HUDEP-2 (cell line): ENCODE measurements around the gene PPP1R2B.
A peak's percentile ranks its signal among the peaks of the same experiment; 100 is the strongest.
"Not testable (repeated sequence)": the region's sequence is repeated elsewhere in the genome, so short reads cannot be mapped to it uniquely, and the experiment has no call there.

Experiments
- DNase-seq, 76 experiments: peaks; one replicate each; lab custom pipeline; 2025; ENCODE audit not compliant: unreplicated experiment in 76 of 76; lab: John Stamatoyannopoulos, UW

PPP1R2B gene

GRCh38 chr5:156850206-156850751 lies at the start of gene PPP1R2B:
TSS of gene PPP1R2B (plus strand) at chr5:156850295. CDS start at chr5:156850563, 268 bp downstream.
- DNase-seq, result no peak

DNA sequence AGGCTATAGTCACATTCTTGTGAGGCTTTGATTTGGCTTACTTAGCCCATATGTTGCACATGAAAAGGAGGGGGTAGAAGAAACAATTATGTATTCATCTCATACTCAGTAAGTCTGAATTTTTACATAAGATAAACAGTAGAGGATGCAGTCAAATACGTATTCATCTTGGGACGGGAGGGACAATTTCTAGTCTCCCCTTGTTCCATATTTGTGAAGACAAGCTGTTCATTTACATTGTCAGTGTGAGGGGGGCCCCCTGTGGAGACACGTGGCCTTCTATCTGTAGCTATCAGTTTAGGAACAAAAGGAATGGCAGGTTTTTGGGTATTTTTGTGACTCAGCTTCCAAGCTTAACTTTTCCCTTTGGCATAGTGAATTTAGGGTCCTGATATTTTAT lies 49.2 kb upstream of the PPP1R2B start:
- DNase-seq, result no peak

DNA sequence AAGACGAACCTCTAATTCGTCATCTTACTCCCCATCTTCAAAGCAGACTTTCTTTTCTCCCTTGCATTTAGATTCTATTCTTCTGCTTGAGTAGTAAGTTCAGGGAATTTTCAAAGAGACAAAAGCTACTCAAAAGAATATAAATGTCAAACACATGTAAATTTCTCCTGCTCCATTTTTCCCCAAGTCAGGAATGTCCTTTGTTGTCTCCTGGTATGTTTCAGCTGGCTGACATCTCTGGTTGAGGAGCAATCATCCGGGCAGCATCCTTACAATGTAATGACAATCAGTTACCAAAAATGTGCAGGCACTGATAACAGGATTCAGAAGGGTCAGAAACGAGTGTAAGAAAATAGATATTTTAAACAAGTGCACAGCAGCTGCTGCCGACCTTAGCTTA lies 47.6 kb upstream of the PPP1R2B start:
- no peak for DNase-seq

GRCh38 chr5:156803404-156803803 lies 46.7 kb upstream of the PPP1R2B start:
- no peak for DNase-seq

DNA sequence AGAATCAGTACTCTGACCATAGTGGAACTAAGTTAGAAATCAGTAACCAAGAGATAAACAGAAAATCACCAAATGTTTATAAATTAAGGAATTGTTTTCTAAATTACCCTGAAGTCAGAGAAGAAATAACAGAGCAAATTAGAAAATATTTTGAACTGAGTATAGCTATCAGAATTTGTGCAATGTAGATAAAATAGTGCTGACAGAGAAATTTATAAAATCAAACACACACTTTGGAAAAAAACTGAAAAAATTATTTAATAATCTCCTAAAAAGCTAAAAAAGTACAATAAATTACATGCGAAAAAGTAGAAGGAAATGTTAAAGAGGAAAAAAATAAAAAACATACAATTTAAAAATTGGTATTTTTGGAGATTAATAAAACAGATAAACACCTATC lies 37.1 kb upstream of the PPP1R2B start:
- no peak for DNase-seq

GRCh38 chr5:156815988-156816599 lies 34.0 kb upstream of the PPP1R2B start:
- DNase-seq, result peak in 2 of 76 experiments; percentile 0

GRCh38 chr5:156819537-156819936 lies 30.6 kb upstream of the PPP1R2B start:
- DNase-seq, result no peak

DNA sequence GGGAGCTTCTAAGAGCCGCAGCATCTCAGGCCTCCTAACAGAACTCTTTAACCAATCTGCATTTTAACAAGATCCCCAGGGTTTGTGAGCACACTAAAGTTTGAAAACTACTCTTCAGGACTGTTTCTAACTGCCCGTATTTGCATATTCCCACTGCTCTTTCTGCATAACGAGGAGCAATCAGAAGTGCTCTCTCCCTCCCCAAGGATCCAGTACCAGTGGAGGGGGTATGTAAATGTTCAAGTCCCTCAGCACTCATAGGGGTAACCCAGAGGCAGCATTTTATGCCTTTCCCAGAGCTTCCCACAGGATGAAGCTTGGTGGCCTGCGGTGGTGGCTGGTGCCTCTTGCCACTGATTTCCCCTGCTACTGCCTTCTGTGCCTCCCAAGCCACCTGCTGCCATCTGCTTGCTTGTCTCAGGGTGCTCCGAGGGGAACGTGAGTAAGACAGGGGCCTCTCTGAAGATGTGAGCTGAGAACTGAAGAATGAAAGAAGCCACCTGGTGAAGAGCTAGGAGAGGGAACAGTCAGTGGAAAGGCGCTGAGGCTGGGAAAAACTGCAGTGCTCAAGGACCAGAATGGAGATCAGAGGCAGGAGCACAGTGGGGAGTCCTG lies 30.0 kb upstream of the PPP1R2B start:
- DNase-seq, result no peak

- DNase-seq, result no peak
Observed at GRCh38 chr5:156824241-156824640, 25.9 kb upstream of the PPP1R2B start.

DNA sequence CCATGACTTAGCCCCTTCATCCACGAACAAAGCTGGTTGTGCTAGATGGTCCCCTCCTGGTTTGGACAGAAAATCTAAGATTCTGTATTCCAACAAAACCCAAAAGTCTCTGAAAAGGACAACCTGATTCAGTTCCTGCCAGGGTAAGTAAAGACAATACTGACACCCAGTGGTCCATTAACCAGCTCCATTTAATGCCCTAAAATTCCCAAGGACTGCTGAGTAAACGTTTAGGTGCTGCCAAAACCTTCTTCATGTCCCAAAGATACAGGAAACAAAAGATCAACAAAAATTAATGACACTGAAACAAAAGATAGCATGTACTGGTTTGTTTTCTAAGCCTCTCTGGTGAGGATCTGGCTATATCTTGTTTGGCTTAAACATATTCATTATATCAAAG lies 25.3 kb upstream of the PPP1R2B start:
- no peak for DNase-seq

DNA sequence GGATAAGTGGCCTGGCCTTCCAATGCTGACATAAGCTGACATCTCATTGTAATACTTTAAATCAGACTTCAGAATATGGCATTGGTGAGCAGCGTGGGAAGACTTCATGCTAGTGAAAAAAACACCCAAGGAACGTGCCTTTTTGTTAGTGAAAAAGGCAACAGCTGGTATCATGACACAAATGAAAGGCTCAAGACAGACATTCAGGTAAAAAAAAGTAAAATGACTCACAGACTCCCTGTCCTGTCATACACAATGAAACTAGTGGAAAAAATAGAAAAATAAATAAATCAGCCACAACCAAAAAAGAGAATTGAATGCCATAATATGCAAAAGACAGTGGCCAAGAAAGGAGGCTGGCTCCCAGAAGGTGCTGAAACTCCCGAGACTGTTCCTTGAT lies 24.4 kb upstream of the PPP1R2B start:
- no peak for DNase-seq

GRCh38 chr5:156826150-156826549 lies 23.9 kb upstream of the PPP1R2B start:
- no peak for DNase-seq

GRCh38 chr5:156834916-156835315 lies 15.2 kb upstream of the PPP1R2B start:
- DNase-seq, result no peak

DNA sequence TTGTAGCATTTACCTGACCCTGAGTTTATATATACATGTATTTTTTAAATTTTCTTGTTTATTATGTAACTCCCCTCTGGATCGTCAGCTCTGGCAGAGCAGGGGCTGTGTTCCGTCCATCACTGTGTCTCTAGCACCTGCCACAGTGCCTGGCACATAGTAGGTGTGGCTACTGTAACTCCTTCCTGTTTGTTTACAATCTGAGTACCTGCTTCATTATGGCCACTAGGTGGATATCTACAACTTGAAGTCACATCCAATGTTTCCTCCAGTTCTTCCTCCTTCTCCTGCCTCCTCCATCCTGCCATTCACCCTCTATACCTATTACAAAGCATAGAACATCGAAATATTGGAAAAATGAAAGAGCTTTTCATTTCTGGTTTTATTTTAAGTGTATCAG lies 14.2 kb upstream of the PPP1R2B start:
- DNase-seq, result peak in 1 of 76 experiments; percentile 1

DNA sequence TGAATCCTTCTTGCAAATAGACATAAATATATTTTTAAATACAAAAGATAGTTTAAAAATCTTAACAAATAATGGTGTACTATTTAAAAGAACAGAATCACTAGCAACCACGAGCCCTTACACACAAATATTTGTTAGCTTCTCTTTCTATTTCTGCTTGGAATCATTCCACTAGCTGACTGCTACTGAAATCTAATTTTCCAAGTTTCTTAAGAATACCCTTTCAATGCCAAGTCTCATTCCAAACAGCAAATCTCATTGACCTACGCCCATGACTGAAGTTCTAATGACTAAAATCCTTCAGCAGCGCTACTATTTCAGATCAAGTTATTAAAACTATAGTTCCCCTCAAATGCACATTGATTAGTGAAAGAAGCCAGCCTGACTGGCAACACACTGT lies 13.2 kb upstream of the PPP1R2B start:
- DNase-seq, result no peak

- DNase-seq, result no peak
Observed at GRCh38 chr5:156838961-156839360, 11.1 kb upstream of the PPP1R2B start.

DNA sequence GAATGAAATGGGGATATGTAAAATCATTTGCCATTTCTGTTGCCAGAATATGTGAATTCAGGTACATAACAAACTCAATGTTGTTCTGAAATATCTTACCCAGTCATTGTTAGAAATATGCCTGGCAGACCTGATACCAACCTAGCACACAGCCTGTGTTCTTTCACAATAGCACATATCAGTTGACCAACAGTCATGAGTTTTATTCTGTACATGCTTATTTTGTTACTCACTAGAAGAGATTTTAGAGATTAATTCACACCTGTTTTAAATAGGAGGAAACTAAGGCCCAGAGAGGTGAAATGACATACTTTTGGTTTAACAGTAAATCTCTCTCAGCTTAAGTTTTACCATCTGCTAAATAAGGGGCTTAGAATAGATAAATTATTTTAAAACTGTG lies 8.4 kb upstream of the PPP1R2B start:
- DNase-seq, result no peak

DNA sequence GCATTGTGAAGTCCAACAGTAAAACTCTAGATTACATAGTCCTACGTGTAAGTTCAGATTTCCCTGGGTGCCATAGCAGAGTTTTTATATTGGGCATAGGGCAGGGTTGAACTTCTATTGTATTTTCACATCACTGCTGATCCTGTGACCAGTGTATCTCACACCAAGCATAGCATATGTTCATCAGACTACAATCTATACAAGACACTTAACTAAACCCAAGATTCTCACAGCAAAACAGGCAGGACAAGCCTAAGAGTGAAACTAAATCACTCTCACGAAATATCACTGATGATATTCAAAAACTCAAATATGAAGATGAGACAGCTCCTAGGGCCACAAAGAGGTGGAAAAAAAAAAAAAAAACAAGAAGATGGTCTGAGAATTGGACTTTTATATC lies 3.2 kb upstream of the PPP1R2B start:
- DNase-seq, result no peak

DNA sequence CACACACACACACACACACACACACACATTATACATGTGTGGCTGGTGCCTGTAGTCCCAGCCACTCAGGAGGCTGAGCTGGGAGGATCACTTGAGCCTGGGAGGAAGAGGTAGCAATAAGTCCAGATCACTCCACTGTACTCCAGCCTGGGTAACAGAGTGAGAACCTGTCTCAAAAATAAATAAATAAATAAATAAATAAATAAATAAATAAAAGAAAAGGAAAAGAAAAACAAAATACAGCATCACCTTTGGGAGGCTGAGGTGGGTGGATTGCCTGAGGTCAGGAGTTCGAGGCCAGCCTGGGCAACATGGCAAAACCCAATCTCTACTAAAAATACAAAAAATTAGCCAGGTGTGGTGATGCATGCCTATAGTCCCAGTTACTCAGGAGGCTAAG lies 1.6 kb upstream of the PPP1R2B start:
- DNase-seq, result not testable (repeated sequence)

DNA sequence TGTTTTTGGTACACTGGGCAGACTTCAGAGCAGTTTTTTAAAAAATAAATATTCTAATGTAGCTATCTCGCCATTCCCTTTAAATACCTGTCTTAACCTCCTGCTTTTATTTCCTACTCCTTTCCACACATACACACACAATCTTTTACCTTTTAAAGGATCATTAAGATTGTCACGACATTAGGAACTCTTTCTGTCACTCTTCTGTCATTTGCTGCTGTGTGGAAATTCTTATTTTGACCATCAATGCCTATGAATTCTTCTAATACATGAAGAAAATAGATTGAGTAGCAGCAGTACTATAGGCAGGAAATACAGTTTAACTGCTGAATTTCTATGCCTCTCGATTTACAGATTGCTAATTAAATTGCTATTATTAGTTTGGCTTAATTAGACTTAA lies 1.8 kb downstream of the PPP1R2B start:
- no peak for DNase-seq

GRCh38 chr5:156853055-156853454 lies 3.0 kb downstream of the PPP1R2B start:
- DNase-seq, result not testable (repeated sequence)

DNA sequence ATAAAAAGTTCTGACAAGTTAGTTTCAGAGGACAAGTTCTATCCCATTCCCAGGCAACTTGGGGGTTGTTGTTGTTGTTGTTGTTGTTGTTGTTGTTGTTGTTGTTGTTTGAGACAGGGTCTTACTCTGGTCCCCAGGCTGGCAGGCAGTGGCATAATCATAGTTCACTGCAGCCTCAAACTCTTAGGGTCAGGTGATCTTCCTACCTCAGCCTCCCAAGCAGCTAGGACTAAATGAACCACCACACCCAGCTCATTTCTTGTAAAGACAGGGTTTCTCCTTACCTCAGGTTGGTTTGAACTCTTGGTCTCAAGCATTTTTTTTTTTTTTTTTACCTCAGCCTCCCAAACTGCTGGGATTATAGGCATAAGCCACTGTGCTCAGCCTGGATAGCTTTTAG lies 15.3 kb downstream of the PPP1R2B start:
- no peak for DNase-seq

DNA sequence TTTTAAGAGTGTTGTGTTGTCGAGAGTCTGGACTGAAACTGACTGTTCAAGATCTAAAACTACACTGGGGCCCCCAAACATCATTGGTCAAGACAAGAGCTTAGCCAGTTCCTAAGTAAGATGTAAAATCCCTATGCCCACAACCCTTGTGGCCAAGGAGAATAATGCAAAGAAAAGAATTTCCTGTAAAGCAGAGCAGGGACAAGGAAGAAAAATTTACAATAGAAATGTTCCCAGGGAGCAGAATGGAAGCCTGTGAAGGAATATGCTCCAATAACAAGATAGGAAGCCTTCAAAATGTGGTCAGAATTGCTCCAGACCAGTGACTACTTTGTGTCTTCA lies 20.4 kb downstream of the PPP1R2B start:
- no peak for DNase-seq
